Activated CD4-positive, alpha-beta T cell treated with anti-CD3 and anti-CD28 coated beads, Interleukin-2, amount 10 ng/mL, durations not matched to agents 7 days and 5 days (primary cell): ENCODE measurements around the gene CCDC78. TPM values are rescaled to one million over a fixed set of nuclear protein-coding genes. Genes with fewer than 3 reads are reported as not detected.

Experiments used
- CTCF ChIA-PET: fragments of 350-600 bp; sonication (Branson Sonifier 250); formaldehyde crosslinking; loops from one replicate; lab custom pipeline; 2021; ENCODE audit warnings: antibody characterized with exemption; lab: Charles Lee
- POLR2A ChIA-PET: fragments of 350-600 bp; sonication (Branson Sonifier 250); formaldehyde crosslinking; loops from one replicate; lab custom pipeline; 2021; ENCODE audit warnings: antibody characterized with exemption; lab: Charles Lee
- DNase-seq: peaks from one replicate; pipeline ENCODE4 v3.0.0-alpha.2; 2020
- H3K27ac Mint-ChIP-seq: one replicate; pipeline ENCODE4 v1.8.0; 2021; ENCODE audit warnings: mild to moderate bottlenecking, moderate library complexity, mixed read lengths
- H3K27me3 Mint-ChIP-seq: one replicate; pipeline ENCODE4 v1.8.0; 2021; ENCODE audit warnings: mixed read lengths
- H3K36me3 Mint-ChIP-seq: one replicate; pipeline ENCODE4 v1.8.0; 2021; ENCODE audit warnings: low read depth, mixed read lengths
- H3K4me1 Mint-ChIP-seq: one replicate; pipeline ENCODE4 v1.8.0; 2021; ENCODE audit warnings: mixed read lengths
- H3K4me3 Mint-ChIP-seq: one replicate; pipeline ENCODE4 v1.8.0; 2021; ENCODE audit warnings: mild to moderate bottlenecking, moderate library complexity, mixed read lengths
- H3K9me3 Mint-ChIP-seq: one replicate; pipeline ENCODE4 v1.8.0; 2021; ENCODE audit warnings: mixed read lengths
- total RNA-seq, 2 experiments: library from RNA; stranded (reverse); gene quantifications; one replicate each; pipeline ENCODE4 v1.2.3, GENCODE V29; 2021

The CCDC78 gene
- total RNA-seq, 2 experiments from 2014 or later: 1.6 to 2.3 TPM

GRCh38 chr16:707062-707538 lies 19.1 kb downstream of the CCDC78 start:
- Mint-ChIP-seq H3K4me3 (no peak overlapping the region), H3K4me1 (peaks cover 2% of the 10 kb centered on the region), H3K36me3 (no peaks in the 10 kb centered on the region), H3K27me3 (peaks cover 49% of the 10 kb centered on the region), H3K27ac (no peak overlapping the region), H3K9me3 (no peaks in the 10 kb centered on the region)
- no peak for DNase-seq
- ChIA-PET POLR2A (interaction anchor here (0.6 to 0.8 kb wide), 2 partner anchors 81 to 998 kb away, joined by 3 to 4 read pairs; partner anchors contain the start of genes CHTF18 and RPUSD1), CTCF (no interaction called here)

- peak overlapping the region; percentile 31 for H3K27ac Mint-ChIP-seq
- no peak for DNase-seq
- ChIA-PET POLR2A (interaction anchor here (0.6 to 0.8 kb wide), 2 partner anchors 82 to 999 kb away, joined by 3 to 4 read pairs; partner anchors contain the start of genes CHTF18 and RPUSD1), CTCF (no interaction called here)
- no peaks in the 10 kb centered on the region for H3K36me3 Mint-ChIP-seq
- no peak overlapping the region for H3K4me3 Mint-ChIP-seq
- no peaks in the 10 kb centered on the region for H3K9me3 Mint-ChIP-seq
- peaks cover 51% of the 10 kb centered on the region for H3K27me3 Mint-ChIP-seq
- H3K4me1 Mint-ChIP-seq: peaks cover 2% of the 10 kb centered on the region
Observed at GRCh38 chr16:706189-707061, 19.8 kb downstream of the CCDC78 start.

- ChIA-PET POLR2A (no interaction called here), CTCF (no interaction called here)
- no peak for DNase-seq
- Mint-ChIP-seq H3K4me3 (no peak within 1 kb of the TSS), H3K27me3 (peaks cover 54% of the 10 kb centered on the region), H3K9me3 (no peaks in the 10 kb centered on the region), H3K36me3 (no peaks in the 10 kb centered on the region), H3K27ac (peak within 1 kb of the TSS; percentile 31), H3K4me1 (peaks cover 2% of the 10 kb centered on the region)
Observed at GRCh38 chr16:705431-706188, 20.6 kb downstream of the CCDC78 start, which contains the start of gene FBXL16. TSS of gene FBXL16 (minus strand) at chr16:705801. CDS start at chr16:697405, 8,396 bp downstream.

- H3K27me3 Mint-ChIP-seq: peaks cover 55% of the 10 kb centered on the region
- H3K27ac Mint-ChIP-seq: no peak overlapping the region
Observed at GRCh38 chr16:704552-705380, 21.5 kb downstream of the CCDC78 start.

GRCh38 chr16:704047-704446 lies 22.2 kb downstream of the CCDC78 start:
- peaks cover 50% of the 10 kb centered on the region for H3K27me3 Mint-ChIP-seq
- H3K4me1 Mint-ChIP-seq: peaks cover 9% of the 10 kb centered on the region
- no peak overlapping the region for H3K4me3 Mint-ChIP-seq
- H3K36me3 Mint-ChIP-seq: no peaks in the 10 kb centered on the region
- H3K27ac Mint-ChIP-seq: no peak overlapping the region
- ChIA-PET CTCF (interaction anchor here (0.8 to 2.8 kb wide), 3 partner anchors 9 to 81 kb away, joined by 3 to 12 read pairs (median 5); no protein-coding TSS in a partner anchor), POLR2A (no interaction called here)
- no peaks in the 10 kb centered on the region for H3K9me3 Mint-ChIP-seq
- no peak for DNase-seq

More at GRCh38 chr16:704552-705380, 21.5 kb downstream of the CCDC78 start:
- Mint-ChIP-seq H3K36me3 (no peaks in the 10 kb centered on the region), H3K9me3 (no peaks in the 10 kb centered on the region), H3K4me1 (peaks cover 4% of the 10 kb centered on the region), H3K4me3 (no peak overlapping the region)
- no peak for DNase-seq
- POLR2A ChIA-PET: no interaction called here
- CTCF ChIA-PET: interaction anchor here (0.8 to 2.8 kb wide), 3 partner anchors 8 to 80 kb away, joined by 3 to 12 read pairs (median 5); no protein-coding TSS in a partner anchor

- H3K4me1 Mint-ChIP-seq: peaks cover 12% of the 10 kb centered on the region
- peaks cover 47% of the 10 kb centered on the region for H3K27me3 Mint-ChIP-seq
- POLR2A ChIA-PET: no interaction called here
- H3K27ac Mint-ChIP-seq: no peak overlapping the region
- no peaks in the 10 kb centered on the region for H3K9me3 Mint-ChIP-seq
- CTCF ChIA-PET: interaction anchor here (1.0 to 2.8 kb wide), 3 partner anchors 10 to 29 kb away, joined by 3 to 12 read pairs (median 5); partner anchors contain the start of gene HAGHL
- DNase-seq: no peak
- H3K4me3 Mint-ChIP-seq: no peak overlapping the region
- no peaks in the 10 kb centered on the region for H3K36me3 Mint-ChIP-seq
Observed at GRCh38 chr16:703406-703805, 22.8 kb downstream of the CCDC78 start.

- Mint-ChIP-seq H3K4me1 (peaks cover 12% of the 10 kb centered on the region), H3K27ac (no peak overlapping the region), H3K9me3 (no peaks in the 10 kb centered on the region), H3K27me3 (peaks cover 39% of the 10 kb centered on the region), H3K4me3 (no peak overlapping the region), H3K36me3 (no peaks in the 10 kb centered on the region)
- CTCF ChIA-PET: interaction anchor here (0.5 to 2.8 kb wide), 4 partner anchors 11 to 1226 kb away, joined by 3 to 12 read pairs (median 3); no protein-coding TSS in a partner anchor
- no peak for DNase-seq
- POLR2A ChIA-PET: no interaction called here
Observed at GRCh38 chr16:702341-702740, 23.9 kb downstream of the CCDC78 start.

GRCh38 chr16:700684-701584 lies 25.3 kb downstream of the CCDC78 start:
- POLR2A ChIA-PET: no interaction called here

GRCh38 chr16:698911-699671 lies 27.2 kb downstream of the CCDC78 start:
- DNase-seq: peak; percentile 35
- Mint-ChIP-seq H3K36me3 (no peaks in the 10 kb centered on the region), H3K27me3 (peaks cover 25% of the 10 kb centered on the region), H3K4me1 (peaks cover 22% of the 10 kb centered on the region), H3K4me3 (peak overlapping the region; percentile 45), H3K27ac (no peak overlapping the region), H3K9me3 (no peaks in the 10 kb centered on the region)
- ChIA-PET POLR2A (no interaction called here), CTCF (no interaction called here)

More at GRCh38 chr16:700684-701584, 25.3 kb downstream of the CCDC78 start:
- H3K27ac Mint-ChIP-seq: no peak overlapping the region
- H3K4me1 Mint-ChIP-seq: peaks cover 14% of the 10 kb centered on the region
- CTCF ChIA-PET: interaction anchor here (1.0 to 1.3 kb wide), 2 partner anchors 11 kb away, joined by 3 to 4 read pairs; partner anchors contain the start of gene WDR24
- peaks cover 27% of the 10 kb centered on the region for H3K27me3 Mint-ChIP-seq
- no peaks in the 10 kb centered on the region for H3K36me3 Mint-ChIP-seq
- H3K9me3 Mint-ChIP-seq: no peaks in the 10 kb centered on the region
- H3K4me3 Mint-ChIP-seq: no peak overlapping the region
- DNase-seq: peak; percentile 41

GRCh38 chr16:695355-696089 lies 30.7 kb downstream of the CCDC78 start:
- no peaks in the 10 kb centered on the region for H3K9me3 Mint-ChIP-seq
- CTCF ChIA-PET: interaction anchor here (0.8 to 2.1 kb wide), 6 partner anchors 10 to 28 kb away, joined by 3 to 7 read pairs (median 4); partner anchors contain the start of gene METRN
- peaks cover 30% of the 10 kb centered on the region for H3K4me1 Mint-ChIP-seq
- peaks cover 4% of the 10 kb centered on the region for H3K36me3 Mint-ChIP-seq
- peak; percentile 65 for DNase-seq
- H3K27me3 Mint-ChIP-seq: peaks cover 17% of the 10 kb centered on the region
- POLR2A ChIA-PET: interaction anchor here (0.5 to 1.0 kb wide), 2 partner anchors 26 to 311 kb away, joined by 3 read pairs; no protein-coding TSS in a partner anchor
- H3K4me3 Mint-ChIP-seq: peak overlapping the region; percentile 75
- H3K27ac Mint-ChIP-seq: peak overlapping the region; percentile 87
